SK-N-SH (cell line): ENCODE measurements around the gene BTN1A1. TPM values are rescaled to one million over a fixed set of nuclear protein-coding genes. Genes with fewer than 3 reads are reported as not detected.

ENCODE experiments used
- CTCF ChIA-PET: fragments of 300-600, 350-600 bp; formaldehyde crosslinking; extraction: SDS; loops from one replicate; lab custom pipeline; 2021; lab: Yijun Ruan, JAX
- POLR2A ChIA-PET: fragments of 350-600 bp; sonication (Branson Sonifier 250); formaldehyde crosslinking; extraction: SDS; loops from one replicate; lab custom pipeline; 2020; ENCODE audit warnings: antibody characterized with exemption, inconsistent platforms; lab: Yijun Ruan, JAX
- DNase-seq: peaks from one replicate; pipeline ENCODE4 v3.0.0; 2012
- H2AFZ ChIP-seq: fragments of 200-600 bp; sonication (generic); 2 replicates; pipeline ENCODE4 v1.8.1; 2016; ENCODE audit warnings: antibody characterized with exemption, mild to moderate bottlenecking, low read depth
- H3F3A ChIP-seq: fragments of 200-600 bp; sonication (generic); replicated peaks from 2 replicates; pipeline ENCODE3; 2016; ENCODE audit warnings: antibody characterized with exemption, mild to moderate bottlenecking; ENCODE audit not compliant: insufficient read depth
- H3K27ac ChIP-seq, 2 experiments: fragments of 200-500 bp in 1 of 2; fragments of 200-600 bp in 1 of 2; sonication (Bioruptor generic) in 1 of 2; sonication (generic), shearing (Covaris generic) in 1 of 2; 2 replicates each; pipeline versions ENCODE4 v1.5.1 to v1.6.1; 2014 to 2016; ENCODE audit warnings: low read depth in 2 of 2, inconsistent platforms in 1 of 2, low read length in 1 of 2, mild to moderate bottlenecking in 1 of 2, mixed read lengths in 1 of 2
- H3K27me3 ChIP-seq: fragments of 200-600 bp; sonication (generic), shearing (Covaris generic); 2 replicates; pipeline ENCODE4 v1.6.1; 2016; ENCODE audit warnings: mixed run types; ENCODE audit not compliant: insufficient read depth
- H3K36me3 ChIP-seq, 2 experiments: fragments of 200-500 bp in 1 of 2; fragments of 200-600 bp in 1 of 2; sonication (Bioruptor generic) in 1 of 2; sonication (generic) in 1 of 2; replicated peaks in 1 of 2; 2 replicates each; pipeline versions ENCODE3 to v1.5.1; 2014 to 2016; ENCODE audit warnings: low read length in 1 of 2, mild to moderate bottlenecking in 1 of 2; ENCODE audit not compliant: insufficient read depth in 2 of 2, control insufficient read depth in 1 of 2
- H3K4me1 ChIP-seq, 2 experiments: fragments of 200-500 bp in 1 of 2; fragments of 200-600 bp in 1 of 2; sonication (Bioruptor generic) in 1 of 2; sonication (generic), shearing (Covaris generic) in 1 of 2; 2 replicates each; pipeline versions ENCODE4 v1.5.1 to v1.6.1; 2014 to 2016; ENCODE audit warnings: low read depth in 1 of 2, low read length in 1 of 2, mixed run types in 1 of 2; ENCODE audit not compliant: insufficient read depth in 2 of 2, control insufficient read depth in 1 of 2
- H3K4me2 ChIP-seq: fragments of 200-600 bp; sonication (generic), shearing (Covaris generic); 2 replicates; pipeline ENCODE4 v1.6.1; 2017; ENCODE audit warnings: mixed run types
- H3K4me3 ChIP-seq, 2 experiments: fragments of 200-500 bp in 1 of 2; fragments of 200-600 bp in 1 of 2; sonication (Bioruptor generic) in 1 of 2; sonication (generic), shearing (Covaris generic) in 1 of 2; 2 replicates each; pipeline versions ENCODE4 v1.5.1 to v1.8.1; 2014 to 2016; ENCODE audit warnings: low read depth in 2 of 2, inconsistent platforms in 1 of 2, low read length in 1 of 2, mild to moderate bottlenecking in 1 of 2, mixed read lengths in 1 of 2, moderate library complexity in 1 of 2
- H3K79me2 ChIP-seq: fragments of 200-600 bp; sonication (generic); 2 replicates; pipeline ENCODE4 v1.8.1; 2017; ENCODE audit warnings: mild to moderate bottlenecking; ENCODE audit not compliant: insufficient read depth
- H3K9ac ChIP-seq: fragments of 200-600 bp; sonication (generic); 2 replicates; pipeline ENCODE4 v1.6.1; 2017; ENCODE audit warnings: mixed run types
- H3K9me2 ChIP-seq: fragments of 200-600 bp; sonication (generic); 2 replicates; pipeline ENCODE4 v1.6.1; 2017; ENCODE audit warnings: mixed run types
- H3K9me3 ChIP-seq: fragments of 200-600 bp; sonication (generic); 2 replicates; pipeline ENCODE4 v1.6.1; 2017; ENCODE audit warnings: mixed run types, mild to moderate bottlenecking, moderate library complexity
- H4K20me1 ChIP-seq: fragments of 200-600 bp; sonication (generic); 2 replicates; pipeline ENCODE4 v1.6.1; 2017; ENCODE audit warnings: mild to moderate bottlenecking, mixed run types; ENCODE audit not compliant: insufficient read depth
- CHD2 ChIP-seq: fragments of 150-350 bp; IDR thresholded peaks from 2 replicates; pipeline ENCODE4 v1.6.1; 2018; ENCODE audit warnings: low read length; ENCODE audit not compliant: partially characterized antibody
- ELF1 ChIP-seq: IDR thresholded peaks from 2 replicates; pipeline ENCODE4 v1.4.0; 2012
- EP300 ChIP-seq, 2 experiments: IDR thresholded peaks; 2 replicates each; pipeline versions ENCODE4 v1.4.0 to v1.6.1; 2012; ENCODE audit warnings: borderline replicate concordance in 1 of 2, low read depth in 1 of 2, low read length in 1 of 2
- EZH2phosphoT487 ChIP-seq: fragments of 200-600 bp; sonication (generic); IDR thresholded peaks from 2 replicates; pipeline ENCODE4 v1.6.1; 2017; ENCODE audit warnings: low read depth, mixed run types, mild to moderate bottlenecking, antibody characterized with exemption, moderate library complexity, borderline replicate concordance
- FOSL2 ChIP-seq: IDR thresholded peaks from 2 replicates; pipeline ENCODE4 v1.4.0; 2012; ENCODE audit warnings: low read depth, mild to moderate bottlenecking, moderate library complexity, borderline replicate concordance
- FOXJ3 ChIP-seq: sonication (generic); formaldehyde crosslinking; IDR thresholded peaks from 2 replicates; pipeline ENCODE4 v1.5.1; 2020; ENCODE audit warnings: mild to moderate bottlenecking, missing genetic modification reagents
- GABPA ChIP-seq: IDR thresholded peaks from 2 replicates; pipeline ENCODE4 v1.4.0; 2012; ENCODE audit warnings: low read depth, mild to moderate bottlenecking
- JUND ChIP-seq: IDR thresholded peaks from 2 replicates; pipeline ENCODE4 v1.4.0; 2012
- MEF2A ChIP-seq: IDR thresholded peaks from 2 replicates; pipeline ENCODE4 v1.4.0; 2012; ENCODE audit warnings: low read depth, borderline replicate concordance
- MXI1 ChIP-seq: IDR thresholded peaks from 2 replicates; pipeline ENCODE4 v1.6.1; 2012; ENCODE audit warnings: mild to moderate bottlenecking, low read depth, low read length, improper control_type of control experiment
- NFIC ChIP-seq: IDR thresholded peaks from 2 replicates; pipeline ENCODE4 v1.4.0; 2012; ENCODE audit warnings: borderline replicate concordance
- RAD21 ChIP-seq: IDR thresholded peaks from 2 replicates; pipeline ENCODE4 v1.6.1; 2012; ENCODE audit warnings: mild to moderate bottlenecking, low read length
- RCOR1 ChIP-seq: fragments of 150-350 bp; IDR thresholded peaks from 2 replicates; pipeline ENCODE4 v1.6.1; 2017; ENCODE audit warnings: antibody characterized with exemption, low read length
- SIN3A ChIP-seq: IDR thresholded peaks from 2 replicates; pipeline ENCODE4 v1.6.1; 2012; ENCODE audit warnings: low read depth, mild to moderate bottlenecking, low read length, moderate library complexity, borderline replicate concordance
- TAF1 ChIP-seq: IDR thresholded peaks from 2 replicates; pipeline ENCODE4 v1.6.1; 2012; ENCODE audit warnings: low read depth, mild to moderate bottlenecking, low read length, moderate library complexity, borderline replicate concordance
- TEAD4 ChIP-seq: IDR thresholded peaks from 2 replicates; pipeline ENCODE4 v1.4.0; 2012; ENCODE audit warnings: mild to moderate bottlenecking, borderline replicate concordance; ENCODE audit not compliant: insufficient read depth
- YY1 ChIP-seq: IDR thresholded peaks from 2 replicates; pipeline ENCODE4 v1.4.0; 2012; ENCODE audit warnings: low read depth, mild to moderate bottlenecking
- WGBS: methylation state at CpG from one replicate; pipeline ENCODE4 v1.1.6; 2017; ENCODE audit warnings: low lambda C conversion rate; 5-methylcytosine and 5-hydroxymethylcytosine counted together
- polyA plus RNA-seq, 3 experiments: library from polyadenylated mRNA; depleted of rRNA; stranded (reverse); fragments of >200 nt; gene quantifications; 2 replicates each; pipeline ENCODE4 v1.2.3, GENCODE V29; 2012
- TF ChIP-seq, protein P1 (sequence below): IDR thresholded peaks from 2 replicates; pipeline ENCODE4 v1.4.0; 2012; ENCODE audit warnings: low read depth, borderline replicate concordance
- TF ChIP-seq, protein P2 (sequence below): IDR thresholded peaks from 2 replicates; pipeline ENCODE4 v1.6.1; 2012; ENCODE audit warnings: mild to moderate bottlenecking, low read depth, low read length, moderate library complexity

BTN1A1 gene
- polyA plus RNA-seq, 1 of the 3 experiments (the other 2 are of a cell fraction): not detected

DNA sequence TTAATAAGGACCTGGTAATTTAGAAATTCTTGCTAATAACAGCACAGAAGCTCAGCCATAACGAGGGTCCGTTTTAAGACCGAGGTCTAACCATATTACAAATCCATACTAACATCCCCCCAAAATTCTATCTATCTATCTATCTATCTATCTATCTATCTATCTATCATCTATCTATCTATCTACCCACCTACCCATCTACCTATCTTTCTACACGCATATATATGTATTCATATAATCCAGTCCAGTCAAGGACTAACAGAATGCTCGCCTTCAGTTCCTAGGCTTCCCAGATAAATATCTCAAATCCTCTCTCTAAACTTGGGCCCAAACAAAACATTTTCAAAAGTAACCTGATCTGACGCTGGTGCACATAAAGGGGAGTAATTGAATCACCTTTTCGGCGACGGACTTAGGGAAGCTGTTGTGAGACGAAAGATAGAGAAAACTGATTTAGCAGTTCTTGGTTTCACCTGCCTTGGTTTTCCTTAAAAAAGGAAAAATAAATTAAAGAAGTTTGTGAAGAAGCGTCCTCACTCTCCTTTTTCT lies 52.6 kb downstream of the BTN1A1 start:
- 58% methylated on average over 11 of the region's 11 CpGs for WGBS
- Histone ChIP-seq H3F3A (peaks cover 50% of the 10 kb centered on the region), H3K79me2 (no peaks in the 10 kb centered on the region), H3K27me3 (no peaks in the 10 kb centered on the region), H3K9ac (peak overlapping the region; percentile 64; the same call in 1 of the 2 replicates), H3K9me3 (no peaks in the 10 kb centered on the region), H3K4me3 (peak overlapping the region; percentile 68 to 84), H3K4me1 (peaks cover 0 to 3% of the 10 kb centered on the region in 2 experiments; a peak in 2 of 4 replicates), H2AFZ (peak overlapping the region; percentile 56), H3K27ac (peak overlapping the region in 1 of 2 experiments; percentile 83; a peak in 1 of 4 replicates), H4K20me1 (no peaks in the 10 kb centered on the region), H3K4me2 (peak overlapping the region; percentile 80), H3K36me3 (no peaks in the 10 kb centered on the region)
- CTCF ChIA-PET: interaction anchor here (1.0 to 4.6 kb wide), 6 partner anchors 10 to 222 kb away, joined by 3 to 24 read pairs (median 6); partner anchors contain the start of gene HMGN4
- POLR2A ChIA-PET: interaction anchor here (1.1 to 2.1 kb wide), 2 partner anchors 15 to 327 kb away, joined by 3 to 7 read pairs; partner anchors contain the start of gene HMGN4
- DNase-seq: no peak
- TF ChIP-seq RAD21 (no peak), YY1 (no peak), FOXJ3 (CRISPR knock-in tag) (no peak), MEF2A (no peak), EZH2phosphoT487 (no peak)
- TF ChIP-seq, protein P1, sequence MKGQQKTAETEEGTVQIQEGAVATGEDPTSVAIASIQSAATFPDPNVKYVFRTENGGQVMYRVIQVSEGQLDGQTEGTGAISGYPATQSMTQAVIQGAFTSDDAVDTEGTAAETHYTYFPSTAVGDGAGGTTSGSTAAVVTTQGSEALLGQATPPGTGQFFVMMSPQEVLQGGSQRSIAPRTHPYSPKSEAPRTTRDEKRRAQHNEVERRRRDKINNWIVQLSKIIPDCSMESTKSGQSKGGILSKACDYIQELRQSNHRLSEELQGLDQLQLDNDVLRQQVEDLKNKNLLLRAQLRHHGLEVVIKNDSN: no peak
- TF ChIP-seq, all 33 proteins: peak for 0
- no peaks in the 10 kb centered on the region for H3K9me2 ChIP-seq

DNA sequence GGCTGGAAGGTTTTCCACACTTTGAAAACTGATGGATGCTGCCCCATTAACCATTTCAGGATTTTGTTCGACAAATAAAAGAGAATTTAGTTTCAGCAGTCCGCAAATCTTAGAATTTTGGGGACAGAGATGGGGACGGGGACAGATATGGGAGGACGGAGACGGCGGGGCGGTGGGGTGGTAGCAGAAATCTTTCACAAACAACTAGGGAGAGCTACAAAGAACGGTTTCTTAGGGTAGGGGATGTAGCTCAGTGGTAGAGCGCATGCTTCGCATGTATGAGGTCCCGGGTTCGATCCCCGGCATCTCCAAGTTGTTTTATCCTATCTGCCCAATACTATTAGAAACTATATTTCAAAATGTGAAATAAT lies 53.1 kb downstream of the BTN1A1 start:
- Histone ChIP-seq H3F3A (peaks cover 50% of the 10 kb centered on the region), H3K9me2 (no peaks in the 10 kb centered on the region), H2AFZ (peak overlapping the region; percentile 56)
- peak; percentile 74 for DNase-seq
- no peak for TF ChIP-seq EP300 (IDR thresholded peaks at IDR 0.05; ENCODE audit: borderline replicate concordance in 1 of 2, low read depth in 1 of 2, low read length in 1 of 2)
- no peak for TF ChIP-seq GABPA
- no peak; the same call in 1 of the 2 replicates for TF ChIP-seq MXI1
- TF ChIP-seq TAF1: no peak
- no peak for TF ChIP-seq SIN3A
- peak; percentile 34; the same call in 1 of the 2 replicates for TF ChIP-seq RCOR1
- TF ChIP-seq ELF1: no peak
- TF ChIP-seq CHD2: no peak
- peak; percentile 39; the same call in 1 of the 2 replicates for TF ChIP-seq YY1
- TF ChIP-seq FOSL2: peak; percentile 44; the same call in 1 of the 2 replicates
- no peak for TF ChIP-seq NFIC
- TF ChIP-seq, protein P2, sequence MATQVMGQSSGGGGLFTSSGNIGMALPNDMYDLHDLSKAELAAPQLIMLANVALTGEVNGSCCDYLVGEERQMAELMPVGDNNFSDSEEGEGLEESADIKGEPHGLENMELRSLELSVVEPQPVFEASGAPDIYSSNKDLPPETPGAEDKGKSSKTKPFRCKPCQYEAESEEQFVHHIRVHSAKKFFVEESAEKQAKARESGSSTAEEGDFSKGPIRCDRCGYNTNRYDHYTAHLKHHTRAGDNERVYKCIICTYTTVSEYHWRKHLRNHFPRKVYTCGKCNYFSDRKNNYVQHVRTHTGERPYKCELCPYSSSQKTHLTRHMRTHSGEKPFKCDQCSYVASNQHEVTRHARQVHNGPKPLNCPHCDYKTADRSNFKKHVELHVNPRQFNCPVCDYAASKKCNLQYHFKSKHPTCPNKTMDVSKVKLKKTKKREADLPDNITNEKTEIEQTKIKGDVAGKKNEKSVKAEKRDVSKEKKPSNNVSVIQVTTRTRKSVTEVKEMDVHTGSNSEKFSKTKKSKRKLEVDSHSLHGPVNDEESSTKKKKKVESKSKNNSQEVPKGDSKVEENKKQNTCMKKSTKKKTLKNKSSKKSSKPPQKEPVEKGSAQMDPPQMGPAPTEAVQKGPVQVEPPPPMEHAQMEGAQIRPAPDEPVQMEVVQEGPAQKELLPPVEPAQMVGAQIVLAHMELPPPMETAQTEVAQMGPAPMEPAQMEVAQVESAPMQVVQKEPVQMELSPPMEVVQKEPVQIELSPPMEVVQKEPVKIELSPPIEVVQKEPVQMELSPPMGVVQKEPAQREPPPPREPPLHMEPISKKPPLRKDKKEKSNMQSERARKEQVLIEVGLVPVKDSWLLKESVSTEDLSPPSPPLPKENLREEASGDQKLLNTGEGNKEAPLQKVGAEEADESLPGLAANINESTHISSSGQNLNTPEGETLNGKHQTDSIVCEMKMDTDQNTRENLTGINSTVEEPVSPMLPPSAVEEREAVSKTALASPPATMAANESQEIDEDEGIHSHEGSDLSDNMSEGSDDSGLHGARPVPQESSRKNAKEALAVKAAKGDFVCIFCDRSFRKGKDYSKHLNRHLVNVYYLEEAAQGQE: peak; percentile 29; the same call in 1 of the 2 replicates
- TF ChIP-seq TEAD4: peak; percentile 75; the same call in 1 of the 2 replicates
- no peak for TF ChIP-seq JUND
- TF ChIP-seq RAD21: no peak
- TF ChIP-seq, all 33 proteins: peak for 5
- H3K4me3 ChIP-seq: peak overlapping the region; percentile 68 to 84
- peak overlapping the region; percentile 80 for H3K4me2 ChIP-seq
- H3K36me3 ChIP-seq: no peaks in the 10 kb centered on the region
- H3K9me3 ChIP-seq: no peaks in the 10 kb centered on the region
- CTCF ChIA-PET: interaction anchor here (1.7 to 4.6 kb wide), 4 partner anchors 19 to 222 kb away, joined by 3 to 24 read pairs (median 6); no protein-coding TSS in a partner anchor
- no peaks in the 10 kb centered on the region for H4K20me1 ChIP-seq
- POLR2A ChIA-PET: interaction anchor here (1.1 to 2.1 kb wide), 2 partner anchors 15 to 328 kb away, joined by 3 to 7 read pairs; partner anchors contain the start of gene HMGN4
- peak overlapping the region; percentile 64; the same call in 1 of the 2 replicates for H3K9ac ChIP-seq
- H3K27me3 ChIP-seq: no peaks in the 10 kb centered on the region
- H3K79me2 ChIP-seq: no peaks in the 10 kb centered on the region
- H3K27ac ChIP-seq: peak overlapping the region; percentile 83
- H3K4me1 ChIP-seq: peaks cover 0 to 3% of the 10 kb centered on the region in 2 experiments; a peak in 2 of 4 replicates
- 1% methylated on average over 13 of the region's 13 CpGs for WGBS
